GM18520 (cell line): ENCODE results near the gene RPL38.

Experiments used
- ATAC-seq: cut with Tn5 transposase; IDR thresholded peaks from one replicate; pipeline ENCODE4 v1.9.1; 2021; ENCODE audit not compliant: unreplicated experiment

RPL38 gene

GRCh38 chr17:74206332-74206818 lies 2.9 kb downstream of the RPL38 start:
- no peak for ATAC-seq

DNA sequence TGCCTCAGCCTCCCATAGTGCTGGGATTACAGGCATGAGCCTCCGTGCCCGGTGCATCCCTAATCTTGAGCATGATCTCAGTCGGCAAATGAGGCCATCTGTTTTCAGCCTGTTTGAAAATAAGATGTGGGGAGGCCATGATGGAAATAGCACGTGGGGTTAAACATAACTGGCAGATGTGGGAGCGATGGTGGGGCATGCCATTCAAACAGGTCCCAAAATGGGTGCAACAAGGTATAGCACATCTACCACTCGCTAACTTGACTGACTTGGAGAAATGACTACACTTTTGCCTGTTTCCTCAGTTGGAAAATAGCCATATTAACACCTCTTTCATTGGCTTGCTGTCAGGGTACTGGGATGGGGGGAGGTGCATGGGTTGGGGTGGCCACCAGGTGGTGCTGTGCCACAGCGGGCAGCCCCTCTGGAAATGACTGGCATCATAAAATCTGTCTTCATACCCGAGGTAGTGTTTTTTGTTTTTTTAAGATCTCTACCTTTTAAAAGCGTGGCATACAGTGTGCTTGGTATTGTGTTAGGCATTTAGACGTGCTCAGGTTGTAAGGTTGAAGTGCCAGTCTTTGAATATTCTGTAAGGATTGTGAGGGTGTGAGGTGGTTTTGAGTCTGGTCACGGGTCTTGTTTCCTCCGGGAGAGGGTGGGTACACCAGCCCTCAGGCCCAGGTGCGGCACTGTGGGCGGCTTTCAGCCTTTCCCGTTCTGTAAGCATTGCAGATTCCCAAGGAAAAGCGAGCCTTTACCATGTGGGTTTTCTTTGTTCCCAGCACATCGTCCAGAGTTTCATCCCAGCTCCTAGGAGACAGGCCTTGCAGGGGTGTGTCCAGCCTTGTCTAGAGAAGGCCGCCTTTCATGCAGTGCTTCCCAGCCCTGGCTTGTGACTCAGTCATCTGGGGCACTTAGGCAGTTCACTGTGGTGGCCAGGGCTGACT lies 7.0 kb downstream of the RPL38 start:
- ATAC-seq, result no peak

DNA sequence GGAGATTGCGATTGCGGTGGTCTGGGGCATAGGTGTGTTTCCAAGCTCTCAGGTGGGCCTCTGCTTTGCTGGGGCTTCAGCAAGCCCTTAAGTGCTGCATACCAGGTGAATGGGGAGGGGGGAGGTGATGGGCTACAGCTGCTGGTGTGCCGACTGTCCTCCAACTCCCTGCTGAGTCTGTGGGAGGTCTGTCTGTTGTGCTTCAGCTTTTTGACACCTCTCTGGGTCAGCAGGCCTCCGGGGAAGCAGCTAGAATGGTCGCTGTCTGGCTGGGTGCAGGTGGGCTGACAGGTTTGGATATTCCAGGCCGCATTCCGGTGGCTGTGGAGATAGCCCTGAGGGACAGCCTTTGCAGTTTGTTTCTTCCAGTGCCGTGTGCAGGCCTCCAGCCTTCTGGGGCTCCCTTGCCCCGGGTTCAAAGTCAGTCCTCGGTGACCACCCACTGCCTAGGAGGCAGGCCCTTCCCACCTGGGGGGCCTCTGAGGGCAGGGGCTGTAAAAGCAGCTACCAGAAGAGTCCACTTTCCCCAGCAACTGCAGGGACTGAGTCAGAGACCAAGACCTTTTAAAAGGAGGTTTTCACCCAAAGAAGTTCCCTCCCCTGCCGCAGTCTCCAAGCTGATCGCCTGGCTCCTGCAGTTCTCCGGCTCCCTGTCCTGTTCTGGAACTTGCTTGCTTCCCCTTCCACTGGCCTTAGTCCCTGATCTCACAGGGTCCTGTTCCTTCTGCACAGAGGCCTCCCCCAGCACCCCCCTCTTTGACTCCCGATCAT lies 7.8 kb downstream of the RPL38 start:
- no peak for ATAC-seq

DNA sequence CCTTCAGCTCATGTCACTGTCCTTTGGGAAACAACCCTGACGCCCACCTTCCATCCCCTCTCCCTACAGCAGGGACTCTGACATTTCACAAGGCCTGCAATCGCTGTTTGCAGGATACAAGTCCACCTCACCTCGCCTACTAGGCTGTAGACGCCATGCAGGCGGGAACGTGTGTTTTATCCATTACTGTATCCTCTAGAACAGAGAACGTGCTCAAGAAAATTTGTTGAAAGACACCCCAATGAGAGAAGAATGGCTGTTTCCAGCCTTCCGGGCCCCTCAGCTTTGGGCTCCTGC lies 8.4 kb downstream of the RPL38 start:
- no peak for ATAC-seq

GRCh38 chr17:74212209-74212912 lies 8.9 kb downstream of the RPL38 start:
- no peak for ATAC-seq

- ATAC-seq, result peak; percentile 31
These were observed 9.7 kb downstream of the RPL38 start, which contains the start of gene TTYH2 for GRCh38 chr17:74212913-74213791. TSS of gene TTYH2 (plus strand) at chr17:74213571. CDS start at chr17:74213588, 17 bp downstream.

DNA sequence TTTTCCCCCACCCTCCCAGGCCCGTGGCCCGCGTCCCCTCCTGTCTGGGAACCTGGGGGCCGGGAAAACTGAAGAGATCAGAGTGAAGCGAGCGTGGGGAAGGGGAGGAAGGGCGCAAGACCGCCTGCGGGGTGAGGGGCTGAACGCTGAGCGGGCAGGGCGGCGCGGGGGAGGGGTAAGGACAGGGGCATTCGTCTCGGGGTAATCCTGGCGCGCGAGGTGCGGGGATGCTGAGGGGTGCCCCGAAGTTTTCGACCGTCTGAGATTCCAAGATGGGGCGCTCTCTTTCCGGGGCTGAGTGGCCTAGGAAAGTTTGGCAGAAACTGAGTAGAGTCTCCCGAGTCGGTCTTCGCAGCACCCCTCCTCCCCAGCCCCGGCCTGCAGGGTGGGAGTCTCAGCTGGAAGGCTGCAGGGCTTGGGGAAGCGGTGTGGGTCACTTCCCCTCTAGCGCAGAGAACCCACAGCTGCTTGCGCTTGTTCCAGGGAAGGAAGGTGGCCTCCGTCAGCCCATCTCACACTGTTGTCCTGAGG lies 10.4 kb downstream of the RPL38 start:
- no peak for ATAC-seq

DNA sequence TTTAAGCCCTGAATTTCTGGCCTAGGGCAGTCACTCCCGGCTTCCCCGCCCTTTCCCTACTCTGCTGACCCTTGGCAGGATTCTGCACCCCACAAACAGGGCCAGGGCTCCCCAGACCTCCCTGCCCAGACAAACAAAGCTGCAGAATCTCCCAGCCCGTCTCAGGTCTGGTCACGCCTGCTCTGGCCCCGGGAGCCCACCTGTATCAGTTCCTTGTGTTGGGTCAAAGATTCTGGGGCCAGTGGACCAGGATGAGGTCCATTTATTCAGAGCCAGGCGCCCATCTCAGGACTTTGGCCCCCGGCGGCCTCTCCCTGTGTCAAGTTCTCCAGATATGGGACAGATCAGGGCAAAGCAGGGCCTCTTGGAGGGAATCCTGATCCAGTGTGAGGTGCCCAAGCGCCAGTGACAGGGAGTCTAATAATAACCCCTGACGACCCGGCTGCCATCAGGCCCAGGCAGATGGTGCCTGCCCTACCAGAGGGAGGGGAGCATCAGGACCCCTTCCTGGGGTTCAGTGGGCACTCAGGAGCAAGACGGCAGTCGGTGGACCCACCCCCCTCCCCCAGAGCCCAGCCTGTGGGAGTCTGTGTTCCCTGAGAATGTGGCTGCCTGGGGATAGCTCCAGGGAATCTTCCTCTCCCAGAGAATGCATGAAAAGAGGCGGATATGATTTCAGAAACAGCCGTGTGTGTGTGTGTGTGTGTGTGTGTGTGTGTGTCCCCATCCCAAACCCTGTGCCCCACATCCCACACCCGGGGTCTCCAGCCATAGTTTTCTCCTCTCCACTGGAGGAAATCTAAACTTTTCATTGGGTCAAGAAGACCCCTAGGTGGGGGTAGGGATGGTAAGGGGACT lies 11.2 kb downstream of the RPL38 start:
- no peak for ATAC-seq

- ATAC-seq, result no peak
These were observed 11.9 kb downstream of the RPL38 start for GRCh38 chr17:74215342-74215727.

GRCh38 chr17:74216505-74216904 lies 13.0 kb downstream of the RPL38 start:
- ATAC-seq, result no peak

- ATAC-seq, result no peak
These were observed 13.7 kb downstream of the RPL38 start for GRCh38 chr17:74217037-74217730.

GRCh38 chr17:74217888-74218287 lies 14.4 kb downstream of the RPL38 start:
- no peak for ATAC-seq

DNA sequence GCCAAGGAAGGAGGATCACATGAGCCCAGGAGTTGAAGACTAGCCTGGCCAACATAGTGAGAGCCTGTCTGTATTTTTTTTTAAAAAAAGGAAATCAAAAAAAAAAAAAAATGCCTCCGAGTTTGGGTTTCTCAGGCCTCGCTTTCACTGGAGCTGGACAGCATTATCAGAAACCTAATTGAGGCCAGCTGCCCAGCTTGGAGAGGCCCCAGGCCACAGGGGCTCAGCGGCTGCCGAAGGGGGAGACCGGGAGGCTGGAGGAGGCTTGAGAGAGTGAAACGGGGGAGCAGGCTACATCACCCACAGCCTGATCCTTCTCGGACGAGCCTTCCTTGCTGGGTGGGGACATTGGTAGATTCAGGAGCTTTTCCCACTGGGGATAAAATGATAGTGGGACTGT lies 15.0 kb downstream of the RPL38 start:
- ATAC-seq, result no peak

GRCh38 chr17:74219576-74220133 lies 16.2 kb downstream of the RPL38 start:
- ATAC-seq, result no peak

- no peak for ATAC-seq
These were observed 16.7 kb downstream of the RPL38 start for GRCh38 chr17:74220219-74220618.

- no peak for ATAC-seq
These were observed 17.7 kb downstream of the RPL38 start for GRCh38 chr17:74220946-74221818.

DNA sequence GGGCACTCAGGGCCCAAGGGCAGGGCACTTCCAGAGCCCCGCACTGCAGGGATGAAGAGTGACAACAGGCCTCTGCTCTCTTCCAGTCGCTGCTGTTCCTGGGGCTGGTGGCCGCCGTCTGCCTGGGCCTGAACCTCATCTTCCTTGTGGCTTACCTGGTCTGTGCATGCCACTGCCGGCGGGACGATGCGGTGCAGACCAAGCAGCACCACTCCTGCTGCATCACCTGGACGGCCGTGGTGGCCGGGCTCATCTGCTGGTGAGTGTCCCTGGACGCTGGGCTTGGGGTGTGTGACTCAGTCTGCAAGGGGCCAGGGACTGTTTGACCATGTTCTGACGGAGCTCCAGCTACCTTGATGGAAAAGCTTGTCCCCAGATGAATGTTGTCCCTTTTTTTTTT lies 18.9 kb downstream of the RPL38 start:
- no peak for ATAC-seq
